ENCODE measurements around the gene APLP2.

The APLP2 gene

GRCh38 chr11:130042093-130042591, 27.6 kb upstream of the APLP2 start:
- H3K9me3 ChIP-seq (ENCODE audit: insufficient read depth, low read length), result no peaks in the 10 kb centered on the region; the same call in 1 of the 2 replicates
- no peak overlapping the region for H3K9ac ChIP-seq (ENCODE audit: insufficient read length, low read depth)
- H3K36me3 ChIP-seq (ENCODE audit: insufficient read depth, insufficient read length, low read length), result no peaks in the 10 kb centered on the region
- H3K27me3 ChIP-seq (ENCODE audit: insufficient read depth, insufficient read length), result no peaks in the 10 kb centered on the region
- DNase-seq (ENCODE audit: low read depth, low spot score), result no peak
- no peak overlapping the region for H3K4me3 ChIP-seq (ENCODE audit: insufficient read length, low read depth)
- no peaks in the 10 kb centered on the region for H3K4me1 ChIP-seq (ENCODE audit: insufficient read depth, insufficient read length)
- no peak for TF ChIP-seq ZNF274 (IDR thresholded peaks at IDR 0.05; ENCODE audit: low read depth, low read length)
- no peak for TF ChIP-seq SUZ12 (IDR thresholded peaks at IDR 0.05; ENCODE audit: extremely low read depth, insufficient read depth, insufficient read length)
- TF ChIP-seq YY1 (IDR thresholded peaks at IDR 0.05; ENCODE audit: insufficient read depth, insufficient read length), result no peak

GRCh38 chr11:130043575-130043974, 26.1 kb upstream of the APLP2 start:
- Histone ChIP-seq H3K4me1 (ENCODE audit: insufficient read depth, insufficient read length) (no peaks in the 10 kb centered on the region), H3K4me3 (ENCODE audit: insufficient read length, low read depth) (no peak overlapping the region), H3K9me3 (ENCODE audit: insufficient read depth, low read length) (no peaks in the 10 kb centered on the region; the same call in 1 of the 2 replicates), H3K27me3 (ENCODE audit: insufficient read depth, insufficient read length) (no peaks in the 10 kb centered on the region), H3K36me3 (ENCODE audit: insufficient read depth, insufficient read length, low read length) (no peaks in the 10 kb centered on the region), H3K9ac (ENCODE audit: insufficient read length, low read depth) (no peak overlapping the region)
- no peak for TF ChIP-seq ZNF274 (IDR thresholded peaks at IDR 0.05; ENCODE audit: low read depth, low read length)
- no peak for TF ChIP-seq YY1 (IDR thresholded peaks at IDR 0.05; ENCODE audit: insufficient read depth, insufficient read length)
- no peak for TF ChIP-seq SUZ12 (IDR thresholded peaks at IDR 0.05; ENCODE audit: extremely low read depth, insufficient read depth, insufficient read length)
- no peak for DNase-seq (ENCODE audit: low read depth, low spot score)

GRCh38 chr11:130047141-130047540, 22.6 kb upstream of the APLP2 start:
- H3K9ac ChIP-seq (ENCODE audit: insufficient read length, low read depth), result no peak overlapping the region
- H3K36me3 ChIP-seq (ENCODE audit: insufficient read depth, insufficient read length, low read length), result no peaks in the 10 kb centered on the region
- no peaks in the 10 kb centered on the region for H3K4me1 ChIP-seq (ENCODE audit: insufficient read depth, insufficient read length)
- no peaks in the 10 kb centered on the region; the same call in 1 of the 2 replicates for H3K9me3 ChIP-seq (ENCODE audit: insufficient read depth, low read length)
- TF ChIP-seq ZNF274 (IDR thresholded peaks at IDR 0.05; ENCODE audit: low read depth, low read length) (no peak), SUZ12 (IDR thresholded peaks at IDR 0.05; ENCODE audit: extremely low read depth, insufficient read depth, insufficient read length) (no peak), YY1 (IDR thresholded peaks at IDR 0.05; ENCODE audit: insufficient read depth, insufficient read length) (no peak)
- no peak for DNase-seq (ENCODE audit: low read depth, low spot score)
- H3K4me3 ChIP-seq (ENCODE audit: insufficient read length, low read depth), result no peak overlapping the region
- no peaks in the 10 kb centered on the region for H3K27me3 ChIP-seq (ENCODE audit: insufficient read depth, insufficient read length)

- no peaks in the 10 kb centered on the region for H3K4me1 ChIP-seq (ENCODE audit: insufficient read depth, insufficient read length)
- DNase-seq (ENCODE audit: low read depth, low spot score), result no peak
- no peaks in the 10 kb centered on the region for H3K27me3 ChIP-seq (ENCODE audit: insufficient read depth, insufficient read length)
- no peaks in the 10 kb centered on the region for H3K36me3 ChIP-seq (ENCODE audit: insufficient read depth, insufficient read length, low read length)
- no peak overlapping the region for H3K9ac ChIP-seq (ENCODE audit: insufficient read length, low read depth)
- TF ChIP-seq YY1 (IDR thresholded peaks at IDR 0.05; ENCODE audit: insufficient read depth, insufficient read length) (no peak), SUZ12 (IDR thresholded peaks at IDR 0.05; ENCODE audit: extremely low read depth, insufficient read depth, insufficient read length) (no peak), ZNF274 (IDR thresholded peaks at IDR 0.05; ENCODE audit: low read depth, low read length) (no peak)
- H3K9me3 ChIP-seq (ENCODE audit: insufficient read depth, low read length), result no peaks in the 10 kb centered on the region
- no peak overlapping the region for H3K4me3 ChIP-seq (ENCODE audit: insufficient read length, low read depth)
Observed at GRCh38 chr11:130049328-130049771, 20.3 kb upstream of the APLP2 start.

GRCh38 chr11:130050257-130050656, 19.4 kb upstream of the APLP2 start:
- Histone ChIP-seq H3K4me3 (ENCODE audit: insufficient read length, low read depth) (no peak overlapping the region), H3K9me3 (ENCODE audit: insufficient read depth, low read length) (no peaks in the 10 kb centered on the region), H3K36me3 (ENCODE audit: insufficient read depth, insufficient read length, low read length) (no peaks in the 10 kb centered on the region), H3K9ac (ENCODE audit: insufficient read length, low read depth) (no peak overlapping the region), H3K4me1 (ENCODE audit: insufficient read depth, insufficient read length) (no peaks in the 10 kb centered on the region), H3K27me3 (ENCODE audit: insufficient read depth, insufficient read length) (no peaks in the 10 kb centered on the region)
- no peak for TF ChIP-seq YY1 (IDR thresholded peaks at IDR 0.05; ENCODE audit: insufficient read depth, insufficient read length)
- no peak for TF ChIP-seq SUZ12 (IDR thresholded peaks at IDR 0.05; ENCODE audit: extremely low read depth, insufficient read depth, insufficient read length)
- no peak for TF ChIP-seq ZNF274 (IDR thresholded peaks at IDR 0.05; ENCODE audit: low read depth, low read length)
- DNase-seq (ENCODE audit: low read depth, low spot score), result no peak

GRCh38 chr11:130051082-130051481, 18.6 kb upstream of the APLP2 start:
- Histone ChIP-seq H3K27me3 (ENCODE audit: insufficient read depth, insufficient read length) (no peaks in the 10 kb centered on the region), H3K9ac (ENCODE audit: insufficient read length, low read depth) (no peak overlapping the region), H3K36me3 (ENCODE audit: insufficient read depth, insufficient read length, low read length) (no peaks in the 10 kb centered on the region), H3K4me3 (ENCODE audit: insufficient read length, low read depth) (no peak overlapping the region), H3K9me3 (ENCODE audit: insufficient read depth, low read length) (no peaks in the 10 kb centered on the region), H3K4me1 (ENCODE audit: insufficient read depth, insufficient read length) (no peaks in the 10 kb centered on the region)
- DNase-seq (ENCODE audit: low read depth, low spot score), result no peak
- no peak for TF ChIP-seq YY1 (IDR thresholded peaks at IDR 0.05; ENCODE audit: insufficient read depth, insufficient read length)
- TF ChIP-seq SUZ12 (IDR thresholded peaks at IDR 0.05; ENCODE audit: extremely low read depth, insufficient read depth, insufficient read length), result no peak
- no peak for TF ChIP-seq ZNF274 (IDR thresholded peaks at IDR 0.05; ENCODE audit: low read depth, low read length)

- no peak for TF ChIP-seq YY1 (IDR thresholded peaks at IDR 0.05; ENCODE audit: insufficient read depth, insufficient read length)
- TF ChIP-seq SUZ12 (IDR thresholded peaks at IDR 0.05; ENCODE audit: extremely low read depth, insufficient read depth, insufficient read length), result no peak
- TF ChIP-seq ZNF274 (IDR thresholded peaks at IDR 0.05; ENCODE audit: low read depth, low read length), result no peak
- Histone ChIP-seq H3K4me1 (ENCODE audit: insufficient read depth, insufficient read length) (no peaks in the 10 kb centered on the region), H3K4me3 (ENCODE audit: insufficient read length, low read depth) (no peak overlapping the region), H3K9me3 (ENCODE audit: insufficient read depth, low read length) (no peaks in the 10 kb centered on the region), H3K9ac (ENCODE audit: insufficient read length, low read depth) (no peak overlapping the region), H3K27me3 (ENCODE audit: insufficient read depth, insufficient read length) (no peaks in the 10 kb centered on the region), H3K36me3 (ENCODE audit: insufficient read depth, insufficient read length, low read length) (no peaks in the 10 kb centered on the region)
- DNase-seq (ENCODE audit: low read depth, low spot score), result no peak
Observed at GRCh38 chr11:130052567-130052966, 17.1 kb upstream of the APLP2 start.
